Superior temporal gyrus (tissue), 1 donor: ENCODE measurements around the gene ZNF157.
"Not testable (repeated sequence)": the region's sequence is repeated elsewhere in the genome, so short reads cannot be mapped to it uniquely, and the experiment has no call there.

Experiments used
- DNase-seq: peaks from one replicate; pipeline ENCODE4 v3.0.0-alpha.2; 2016; ENCODE audit errors: extremely low spot score

Gene ZNF157

DNA sequence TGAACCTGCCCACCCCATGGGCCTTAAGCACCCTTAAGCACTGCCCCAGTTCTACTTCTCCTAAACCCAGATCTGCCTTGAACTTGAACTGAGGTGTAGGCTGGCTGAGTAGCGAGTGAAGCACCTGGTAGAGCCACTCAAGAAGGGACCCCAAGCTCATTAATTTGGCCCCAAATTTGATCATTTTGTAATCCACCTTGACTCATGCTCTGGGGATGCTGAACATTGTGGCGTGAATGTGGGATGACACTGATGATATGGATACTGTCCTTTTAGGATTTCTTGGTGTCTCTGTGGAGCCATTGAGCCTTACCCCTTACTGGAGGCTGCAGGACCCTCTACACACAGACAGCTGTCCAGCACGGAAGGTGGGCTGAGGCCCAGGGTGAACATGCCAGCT, at the start of gene ZNF157:
Gene ZNF157 (plus strand): TSS at position 301 of the 400 bp plus-strand sequence. CDS start 91 bp downstream, at position 392.
- no peak for DNase-seq

DNA sequence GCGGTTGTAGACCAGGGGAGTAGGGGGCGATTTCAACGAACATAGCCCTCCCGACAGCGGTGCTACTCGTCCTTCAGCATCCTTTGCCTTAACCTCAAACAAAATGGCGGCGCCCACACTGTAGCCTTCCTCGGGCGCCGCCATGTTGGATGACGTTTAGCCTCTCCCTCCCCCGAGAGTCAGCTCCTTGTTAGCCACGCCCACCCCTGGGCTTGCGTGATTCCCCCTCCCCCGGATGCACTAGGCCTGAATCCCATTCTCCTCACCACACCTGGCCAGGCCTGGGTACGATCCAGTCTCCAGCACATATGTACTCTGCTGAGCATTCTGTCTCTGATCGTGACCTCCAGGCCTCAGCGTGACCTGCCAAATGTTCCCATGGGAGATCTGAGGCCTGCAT, 49.0 kb upstream of the ZNF157 start:
- DNase-seq: peak; percentile 50

DNA sequence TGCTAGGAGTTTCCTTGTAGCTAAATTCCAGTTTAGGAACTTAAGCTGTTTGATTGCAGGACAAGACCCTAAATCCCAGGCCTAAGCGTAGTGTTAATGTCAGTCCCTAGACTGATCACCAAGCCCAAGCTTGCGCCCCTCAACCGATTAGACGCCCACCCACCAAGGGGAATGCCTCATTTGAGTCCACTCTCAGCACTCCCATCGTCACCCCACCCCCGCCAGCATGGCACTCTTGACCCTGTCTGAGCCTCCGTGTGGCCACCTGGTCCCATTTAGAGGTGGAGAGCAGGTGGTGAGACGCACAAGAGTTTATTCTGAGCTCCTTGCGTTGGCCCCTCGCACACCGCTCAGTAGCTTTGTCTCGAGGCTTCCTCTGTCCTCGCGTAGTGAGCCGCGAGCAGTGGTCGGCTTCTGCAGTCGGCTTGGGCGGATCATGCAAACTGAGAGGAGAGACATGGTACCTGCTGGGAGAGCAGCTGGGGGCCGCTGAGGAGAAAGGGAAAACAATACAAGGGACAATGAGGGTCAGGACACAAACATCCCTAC, 48.5 kb upstream of the ZNF157 start:
- DNase-seq: no peak

DNA sequence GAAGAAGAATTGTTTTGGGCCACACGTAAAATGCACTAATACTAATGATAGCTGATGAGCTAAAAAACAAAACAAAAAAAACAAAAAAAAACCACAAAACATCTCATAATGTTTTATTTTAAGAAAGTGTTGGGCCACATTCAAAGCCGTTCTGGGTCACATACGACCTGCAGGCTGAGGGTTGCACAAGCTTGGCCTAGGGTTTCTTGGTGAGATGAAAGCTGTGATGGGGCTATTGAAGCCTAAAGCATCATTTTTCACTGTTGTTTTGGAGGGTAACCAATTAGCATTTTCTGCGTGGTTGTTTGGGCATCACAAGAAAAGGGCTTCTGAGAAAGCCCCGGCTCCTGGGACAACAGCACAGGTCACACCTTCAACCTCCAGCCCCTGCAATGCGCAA, 42.5 kb upstream of the ZNF157 start:
- DNase-seq: no peak

DNA sequence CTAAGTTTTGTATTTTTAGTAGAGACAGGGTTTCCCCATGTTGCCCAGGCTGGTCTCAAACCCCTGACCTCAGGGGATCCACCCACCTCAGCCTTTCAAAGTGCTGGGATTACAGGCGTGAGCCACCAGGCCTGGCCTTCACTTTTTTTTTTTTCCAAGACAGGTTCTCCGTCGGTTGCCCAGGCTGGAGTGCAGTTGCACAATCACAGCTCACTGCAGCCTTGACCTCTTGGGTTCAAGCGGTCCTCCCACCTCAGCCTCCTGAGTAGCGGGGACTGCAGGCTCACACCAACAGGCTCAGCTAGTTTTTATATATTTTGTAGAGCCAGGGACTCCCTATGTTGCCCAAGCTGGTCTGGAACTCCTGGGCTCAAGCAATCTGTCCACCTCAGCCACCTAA, 37.6 kb upstream of the ZNF157 start:
- DNase-seq: not testable (repeated sequence)

DNA sequence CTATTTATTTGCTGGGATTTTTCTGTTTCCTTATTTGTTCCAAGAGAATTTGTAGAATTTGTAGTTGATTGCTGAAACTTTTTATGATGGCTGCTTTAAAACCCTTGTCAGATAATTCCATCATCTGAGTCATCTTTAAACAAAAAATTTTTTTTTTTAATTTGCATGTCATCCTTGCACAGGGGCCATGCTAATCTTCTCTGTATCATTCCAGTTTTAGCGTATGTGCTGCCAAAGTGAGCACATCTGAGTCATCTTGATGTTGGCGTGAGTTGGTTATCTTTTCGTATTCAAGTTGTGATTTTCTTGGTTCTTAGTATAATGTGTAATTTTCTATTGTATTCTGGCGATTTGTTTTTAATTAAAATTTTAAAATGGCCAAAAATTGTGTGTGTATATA, 18.7 kb upstream of the ZNF157 start:
- DNase-seq: peak; percentile 17

DNA sequence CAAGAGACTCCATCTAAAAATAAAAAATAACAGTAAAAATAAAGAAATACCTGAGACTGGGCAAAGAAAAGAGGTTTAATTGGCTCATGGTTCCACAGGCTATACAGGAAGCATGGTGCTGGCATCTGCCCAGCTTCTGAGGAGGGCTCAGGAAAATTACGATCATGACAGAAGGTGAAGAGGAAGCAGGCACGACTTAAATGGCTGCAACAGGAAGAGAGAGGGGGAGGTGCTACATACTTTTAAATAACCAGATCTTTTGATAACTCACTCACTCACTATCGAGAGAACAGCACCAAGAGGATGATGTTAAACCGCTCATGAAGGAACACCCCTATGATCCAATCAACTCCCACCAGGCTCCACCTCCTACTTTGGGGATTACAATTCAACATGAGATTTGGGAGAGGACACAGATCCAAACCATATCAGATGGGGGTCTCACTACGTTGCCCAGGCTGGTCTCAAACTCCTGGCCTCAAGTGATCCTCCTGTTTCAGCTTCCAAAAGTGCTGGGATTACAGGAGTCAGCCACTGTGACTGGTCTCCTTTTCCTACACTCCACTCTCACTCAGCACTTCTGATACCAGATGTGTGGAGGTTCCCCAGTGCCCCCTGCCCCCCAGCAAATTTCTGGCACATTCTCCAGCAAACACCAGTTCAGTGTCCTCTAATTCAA, 11.9 kb upstream of the ZNF157 start:
- DNase-seq: no peak

DNA sequence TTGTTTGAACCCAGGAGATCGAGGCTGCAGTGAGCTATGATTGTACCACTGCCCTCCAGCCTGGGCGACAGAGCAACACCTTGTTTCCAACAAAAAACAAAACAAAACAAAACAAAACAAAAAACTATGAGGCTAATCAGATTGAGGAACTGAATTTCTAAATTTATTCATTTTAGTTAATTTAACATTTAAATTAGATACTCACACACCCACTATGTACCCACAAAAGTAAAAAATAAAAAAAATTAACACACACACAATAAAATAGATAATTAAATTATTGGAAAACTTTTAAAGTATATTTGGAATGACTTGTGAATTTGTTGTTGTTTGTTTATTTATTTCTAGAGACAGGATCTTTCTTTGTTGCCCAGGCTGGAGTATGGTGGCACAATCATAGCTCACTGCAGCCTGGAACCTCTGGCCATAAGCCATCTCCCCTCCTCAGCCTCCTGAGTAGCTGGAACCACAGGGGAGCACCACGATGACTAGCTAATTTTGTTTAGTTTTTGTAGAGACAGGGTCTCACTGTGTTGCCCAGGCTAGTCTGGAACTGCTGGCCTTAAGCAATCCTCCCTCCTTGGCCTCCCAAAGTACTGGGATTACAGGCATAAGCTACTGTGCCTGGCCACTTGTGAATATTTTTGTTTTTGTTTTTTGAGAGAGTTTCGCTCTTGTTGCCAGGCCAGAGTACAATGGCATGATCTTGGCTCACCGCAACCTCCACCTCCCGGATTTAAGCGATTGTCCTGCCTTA, 9.8 kb upstream of the ZNF157 start:
- DNase-seq: no peak

DNA sequence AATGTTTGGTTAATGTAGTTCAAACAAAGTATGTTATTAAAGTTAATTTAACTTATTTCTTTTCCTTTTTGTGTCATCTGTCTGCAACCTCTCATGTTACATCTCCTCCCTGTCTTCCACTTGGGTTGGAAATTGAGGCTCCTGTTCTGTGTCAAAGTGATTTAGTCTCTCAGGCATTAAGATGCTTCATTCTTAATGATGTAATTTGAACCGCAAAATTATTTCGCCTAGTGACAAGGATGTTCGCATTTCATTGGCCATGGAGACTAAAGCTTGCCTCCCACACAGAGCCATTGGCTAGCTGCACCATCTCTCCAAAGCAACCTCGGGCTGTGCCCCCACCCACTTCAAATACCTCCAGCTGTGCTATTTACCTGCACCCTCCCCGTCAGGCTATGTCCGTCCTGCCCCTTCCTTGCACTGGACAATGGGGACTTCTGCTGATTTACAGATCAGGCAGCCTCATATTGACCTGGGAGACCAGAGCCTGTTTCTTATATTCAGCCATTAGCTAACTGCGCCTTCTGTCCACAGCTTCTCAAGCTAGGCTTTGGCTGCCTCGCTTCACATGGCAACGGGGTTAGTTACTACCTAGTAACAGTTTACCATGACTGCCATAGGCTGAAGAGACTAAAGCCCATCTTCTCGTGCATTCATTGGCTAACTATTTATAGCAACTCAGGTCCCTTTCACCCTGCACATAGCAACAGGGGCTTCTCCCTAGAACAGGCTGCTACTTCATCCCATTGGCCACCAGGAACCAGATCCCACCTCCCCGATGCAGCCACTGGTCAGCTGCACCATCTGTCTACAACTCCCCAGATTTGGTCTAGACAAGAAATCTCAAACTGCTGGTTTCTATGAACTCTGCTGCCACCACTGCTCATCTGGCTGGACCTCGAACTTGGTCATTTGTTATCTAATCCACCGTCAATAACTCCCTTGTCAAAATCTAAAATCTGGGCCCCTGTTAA, 8.6 kb upstream of the ZNF157 start:
- DNase-seq: peak; percentile 88

DNA sequence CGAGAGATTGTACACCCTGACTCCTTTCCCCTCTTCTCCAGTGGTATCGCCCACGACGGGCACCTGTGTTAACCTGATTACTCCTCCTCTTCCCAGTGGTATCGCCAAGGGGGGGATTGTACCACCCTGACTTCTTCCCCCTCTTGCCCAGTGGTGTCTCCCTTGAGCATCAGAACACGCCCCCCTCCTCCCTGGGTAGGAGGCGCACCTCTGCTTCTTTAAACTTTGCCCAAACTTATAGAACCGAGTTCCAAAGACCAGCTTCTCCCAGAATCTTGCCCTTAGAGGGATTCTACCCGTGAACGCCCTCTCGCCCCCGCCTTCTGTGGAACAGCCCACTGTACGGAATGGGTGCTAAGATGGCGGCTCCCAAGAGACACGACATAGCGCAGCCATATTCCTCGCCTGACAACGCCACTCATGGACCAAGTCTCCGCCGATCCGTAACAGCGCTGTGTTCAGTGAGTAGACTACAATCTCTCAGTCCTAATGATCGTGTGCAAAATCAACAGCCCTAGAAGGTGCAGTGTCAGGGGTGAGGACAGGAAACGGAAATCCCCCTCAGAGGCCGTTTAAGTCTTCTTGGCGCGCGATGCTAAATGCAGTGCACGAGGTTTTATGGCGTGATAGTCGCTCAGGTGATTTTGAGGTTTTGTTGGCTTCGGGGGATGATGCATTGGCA, 4.2 kb upstream of the ZNF157 start:
- DNase-seq: peak; percentile 78

DNA sequence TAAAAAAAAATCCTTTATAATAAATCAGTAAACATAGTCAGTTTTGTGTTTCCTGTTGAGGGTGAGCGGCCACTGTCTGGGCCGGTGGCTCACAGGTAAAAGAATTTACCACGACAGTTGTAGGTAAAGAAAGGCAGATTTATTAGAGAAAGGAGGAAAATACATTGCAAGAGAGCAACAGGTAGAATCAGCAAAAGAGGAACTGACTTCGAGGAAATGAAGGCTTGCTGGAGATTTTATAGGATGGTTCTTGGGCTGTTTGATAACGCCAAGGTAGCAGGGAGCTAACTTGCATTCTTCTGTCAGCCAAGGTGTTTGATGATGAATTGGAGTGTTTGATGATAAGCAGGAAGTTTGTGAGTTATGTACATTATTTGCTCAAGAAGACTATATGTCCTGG, 2.8 kb downstream of the ZNF157 start:
- DNase-seq: no peak

DNA sequence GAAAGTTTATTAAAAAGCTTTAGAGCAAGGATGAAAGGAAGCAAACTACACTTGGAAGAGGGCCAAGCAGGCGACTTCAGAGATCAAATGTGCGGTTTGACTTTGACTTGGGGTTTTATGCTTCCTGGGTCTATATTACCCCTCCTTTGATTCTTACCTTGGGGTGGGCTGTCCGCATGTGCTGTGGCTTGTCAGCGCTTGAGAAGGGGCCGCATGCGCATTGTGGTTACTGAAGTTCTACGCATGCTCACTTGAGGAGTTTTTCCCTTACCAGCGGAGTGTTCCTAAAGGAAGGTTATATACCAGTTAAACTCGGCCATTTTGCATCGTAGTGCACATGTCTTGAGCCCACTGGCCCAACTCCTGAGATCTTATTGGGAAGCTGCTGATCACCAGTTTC, 9.9 kb downstream of the ZNF157 start:
- no peak for DNase-seq

DNA sequence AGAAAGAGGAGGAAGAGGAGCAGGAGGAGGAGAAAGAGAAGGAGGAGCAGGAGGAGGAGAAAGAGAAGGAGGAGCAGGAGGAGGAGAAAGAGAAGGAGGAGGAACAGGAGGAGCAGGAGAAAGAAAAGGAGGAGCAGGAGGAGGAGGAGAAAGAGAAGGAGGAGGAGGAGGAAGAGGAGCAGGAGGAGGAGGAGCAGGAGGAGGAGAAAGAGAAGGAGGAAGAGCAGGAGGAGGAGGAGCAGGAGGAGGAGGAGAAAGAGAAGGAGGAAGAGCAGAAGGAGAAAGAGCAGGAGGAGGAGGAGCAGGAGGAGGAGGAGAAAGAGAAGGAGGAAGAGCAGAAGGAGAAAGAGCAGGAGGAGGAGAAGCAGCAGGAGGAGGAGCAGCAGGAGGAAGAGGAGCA, 10.5 kb downstream of the ZNF157 start:
- not testable (repeated sequence) for DNase-seq

DNA sequence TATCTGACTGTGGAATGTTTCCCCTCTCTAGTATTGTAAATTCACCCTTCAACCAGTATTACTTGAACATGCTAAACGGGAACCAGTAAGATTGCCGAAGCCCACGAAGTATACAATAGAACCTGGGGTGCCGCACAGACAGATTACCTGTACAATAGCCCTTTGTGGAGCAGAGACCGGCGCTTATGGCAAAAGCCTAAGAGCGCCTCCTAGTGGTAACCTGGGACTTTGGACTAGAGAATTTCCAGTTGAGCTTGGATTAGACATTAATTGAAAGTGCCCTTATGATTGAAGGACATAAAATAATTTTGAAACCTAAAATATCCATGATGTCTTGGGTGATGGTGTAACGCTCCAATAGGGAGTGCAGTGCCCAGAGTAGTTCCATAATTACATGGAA, 14.1 kb downstream of the ZNF157 start:
- DNase-seq: peak; percentile 84

DNA sequence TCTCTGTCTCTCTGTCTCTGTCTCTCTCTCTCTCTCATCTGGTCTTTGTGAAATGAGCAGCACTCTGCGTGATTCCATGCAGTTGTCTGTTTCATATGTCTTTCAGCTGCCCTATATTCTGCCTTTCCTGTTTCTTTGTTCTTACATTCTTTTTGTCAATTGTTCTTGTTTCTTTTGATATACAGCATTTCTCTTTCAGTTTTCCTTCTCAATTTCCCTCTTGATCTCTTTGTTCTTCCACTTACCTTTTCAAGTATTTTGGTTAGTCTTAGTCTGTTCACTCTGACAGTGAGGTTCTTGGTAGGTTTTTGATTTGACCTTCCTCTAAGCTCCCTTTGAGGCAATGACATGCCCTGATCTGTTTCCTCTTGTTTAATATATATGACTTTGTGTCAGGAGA, 20.4 kb downstream of the ZNF157 start:
- DNase-seq: no peak

DNA sequence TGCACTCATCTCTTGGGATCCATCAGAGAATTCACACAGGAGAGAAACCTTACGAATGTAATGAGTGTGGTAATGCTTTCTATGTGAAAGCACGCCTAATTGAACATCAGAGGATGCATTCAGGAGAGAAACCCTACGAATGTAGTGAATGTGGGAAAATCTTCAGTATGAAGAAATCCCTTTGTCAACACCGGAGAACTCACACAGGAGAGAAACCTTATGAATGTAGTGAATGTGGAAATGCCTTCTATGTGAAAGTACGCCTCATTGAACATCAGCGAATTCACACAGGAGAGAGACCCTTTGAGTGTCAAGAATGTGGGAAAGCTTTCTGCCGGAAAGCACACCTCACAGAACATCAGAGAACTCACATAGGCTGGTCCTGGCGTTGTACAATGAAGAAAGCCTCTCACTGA, 42.8 kb downstream of the ZNF157 start:
- no peak for DNase-seq

DNA sequence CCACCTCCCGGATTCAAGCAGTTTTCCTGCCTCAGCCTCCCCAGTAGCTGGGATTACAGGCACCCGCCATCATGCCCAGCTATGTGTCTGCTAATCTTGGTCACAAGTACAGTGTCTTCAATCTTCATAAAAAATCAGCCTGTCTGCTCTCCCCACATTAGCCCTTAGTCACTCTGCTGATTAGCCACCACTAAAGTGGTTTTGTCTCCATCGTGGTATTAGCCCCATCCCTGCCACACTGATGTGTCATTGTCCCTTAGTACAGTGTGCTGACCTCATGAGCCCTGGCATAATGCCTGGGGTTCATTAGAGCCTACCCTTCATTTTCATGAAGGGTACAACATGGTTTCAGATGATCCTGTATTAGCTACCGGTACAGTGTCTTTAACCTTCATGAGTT, 49.9 kb downstream of the ZNF157 start:
- DNase-seq: no peak

DNA sequence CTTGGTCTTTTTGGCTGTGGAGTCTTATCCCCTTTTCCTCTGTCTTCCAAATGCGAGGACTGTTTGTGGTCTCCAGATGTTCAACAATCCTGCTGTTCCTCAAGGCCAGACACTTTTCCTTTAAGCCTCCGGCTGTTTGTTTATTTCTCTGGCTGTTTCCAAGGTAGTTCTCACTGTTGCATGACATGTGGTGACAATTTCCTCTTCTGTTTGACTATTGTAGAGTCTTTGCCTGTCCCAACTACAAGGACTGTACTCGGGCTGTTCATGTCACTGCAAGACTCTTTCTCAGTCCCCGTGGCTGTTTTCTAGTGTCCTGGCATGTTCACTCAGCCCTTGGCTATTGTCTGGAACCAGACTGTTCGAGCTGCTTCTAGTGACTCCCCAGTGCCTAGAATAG, 50.6 kb downstream of the ZNF157 start:
- DNase-seq: no peak

DNA sequence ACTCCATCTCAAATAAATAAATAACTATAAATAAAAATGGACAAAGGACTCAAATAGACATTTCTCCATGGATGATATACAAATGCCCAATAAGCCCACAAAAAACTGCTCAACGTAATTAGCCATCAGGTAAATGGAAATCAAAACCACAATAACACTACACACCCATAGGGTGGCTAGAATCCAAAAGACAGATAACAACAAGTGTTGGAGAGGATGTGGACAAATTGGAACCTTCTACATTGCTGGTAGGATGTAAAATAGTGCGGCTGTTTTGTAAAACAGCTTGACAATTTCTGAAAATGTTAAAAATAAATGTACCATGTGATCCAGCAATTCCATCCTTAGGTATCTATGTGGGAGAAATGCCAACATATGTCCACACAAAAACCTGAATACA, 52.1 kb downstream of the ZNF157 start:
- no peak for DNase-seq

DNA sequence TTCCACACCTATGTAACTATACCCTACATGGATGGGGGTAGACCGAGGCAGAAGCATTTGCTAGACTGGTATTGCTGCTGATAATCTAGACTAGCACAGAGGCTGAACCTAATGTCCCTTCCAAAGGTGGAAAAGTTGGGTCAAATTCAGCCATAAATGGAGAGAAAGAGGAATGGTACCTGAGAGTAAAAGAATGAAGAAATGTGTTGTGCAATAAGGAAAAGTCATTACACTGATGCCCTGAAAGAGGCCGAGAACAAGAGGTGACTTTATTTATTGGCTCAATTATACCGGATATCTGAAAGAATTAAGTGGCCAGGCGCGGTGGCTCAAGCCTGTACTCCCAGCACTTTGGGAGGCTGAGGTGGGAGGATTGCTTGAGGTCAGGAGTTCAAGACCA, 60.5 kb downstream of the ZNF157 start:
- DNase-seq: no peak

DNA sequence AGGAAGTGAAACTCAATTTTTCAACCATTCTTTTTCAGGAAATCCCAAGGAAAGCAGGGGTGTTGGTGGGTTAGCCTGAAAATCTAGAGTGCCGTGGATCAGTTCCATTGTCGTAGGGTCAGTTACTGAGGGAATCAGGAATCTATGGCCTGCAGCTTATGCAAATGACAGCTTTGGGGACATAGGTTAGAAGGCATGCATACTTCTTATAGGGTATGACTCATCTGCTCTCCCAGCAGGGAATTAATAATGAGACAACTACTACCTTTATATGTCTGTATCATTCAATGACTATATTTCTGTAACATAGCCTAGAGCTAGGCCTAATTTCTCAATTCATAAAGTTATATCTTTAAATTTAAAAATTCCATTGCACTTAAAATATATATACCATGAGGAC, 76.1 kb downstream of the ZNF157 start:
- no peak for DNase-seq
